Left colon (tissue), 2 donors: ENCODE data around the gene DCLRE1B. TPM values are rescaled to one million over a fixed set of nuclear protein-coding genes. Genes with fewer than 3 reads are reported as not detected.

Experiments
- ATAC-seq: fragments of 200-7000 bp; cut with Tn5 transposase; one replicate; pipeline ENCODE4 v1.9.1; 2020; ENCODE audit warnings: mild to moderate bottlenecking, moderate library complexity
- DNase-seq, 2 donors: peaks; one replicate each; pipeline ENCODE4 v3.0.0-alpha.2; 2020
- intact Hi-C, 2 donors: fragments of 100-400 bp; cut with DNase I in 1 of 2; cut with micrococcal nuclease in 1 of 2; formaldehyde crosslinking; loops; one replicate each; pipeline versions ENCODE4 v1.11.2 to v1.14.0; 2022; cut with DNase I, micrococcal nuclease
- total RNA-seq, 2 donors: library from RNA; stranded (reverse); fragmentation: NEBNext Ultra II Directional; extraction: Animal tissue kit (Norgen Biotek cat#: 25700); gene quantifications; one replicate each; pipeline ENCODE4 v1.2.1, GENCODE V29; 2021
- donor health status: DM: no; HTN: no; CAD: no.
- donor health status: DM: yes; HTN: yes; CAD: no.

The DCLRE1B gene
- total RNA-seq, 2 donors from 2014 or later, result 3.0 to 4.2 TPM

DNA sequence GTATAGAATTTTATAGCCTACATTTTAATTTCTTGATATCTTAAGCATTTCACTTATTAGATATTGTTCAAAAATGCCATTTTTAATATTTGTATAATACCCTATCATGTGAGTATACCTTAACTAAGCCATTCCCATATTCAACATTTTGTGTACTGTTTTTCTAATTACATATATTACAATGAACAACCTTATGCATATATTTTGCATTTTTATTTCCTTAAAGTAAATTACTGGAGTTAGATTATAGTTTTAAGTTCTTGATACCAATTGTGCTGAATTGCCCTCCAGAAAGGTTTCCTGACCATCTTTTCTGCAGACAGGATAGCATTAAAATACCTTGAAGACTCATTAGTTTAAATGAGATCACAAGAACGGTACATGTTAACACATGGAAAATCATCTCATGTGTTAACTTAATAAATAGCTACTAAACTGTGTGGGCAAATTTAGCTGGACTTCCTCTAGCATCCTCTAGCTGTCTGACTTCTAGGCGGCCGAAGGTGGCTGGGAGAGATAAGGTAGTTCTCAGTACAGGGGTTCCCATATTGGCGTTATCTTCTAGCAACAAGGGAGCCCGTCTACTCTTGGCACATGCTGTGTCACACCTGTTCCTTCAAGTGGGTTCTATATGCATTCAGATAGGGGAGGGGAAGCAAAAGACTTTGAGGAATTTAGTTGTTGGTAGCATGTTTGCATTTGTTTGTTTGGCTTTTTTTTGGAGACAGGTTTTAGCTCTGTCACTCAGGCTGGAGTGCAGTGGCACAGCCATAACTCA, 8.9 kb downstream of the DCLRE1B start:
- no peak for ATAC-seq
- intact Hi-C loops, result no loop called here
- DNase-seq, result no peak

DNA sequence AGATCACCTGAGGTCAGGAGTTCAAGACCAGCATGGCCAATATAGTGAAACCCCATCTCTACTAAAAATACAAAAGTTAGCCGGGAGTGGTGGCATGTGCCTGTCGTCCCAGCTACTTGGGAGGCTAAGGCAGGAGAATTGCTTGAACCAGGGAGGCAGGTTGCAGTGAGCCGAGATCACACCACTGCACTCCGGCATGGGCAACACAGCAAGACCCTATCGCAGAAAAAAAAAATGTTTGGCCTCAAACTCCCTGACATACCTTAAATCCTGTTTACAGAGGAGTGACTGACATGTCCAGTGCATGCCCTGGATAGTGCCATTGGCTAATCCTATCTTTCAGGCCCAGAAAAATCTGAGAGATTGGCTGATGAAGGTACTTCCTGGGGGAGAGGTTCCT, 11.8 kb downstream of the DCLRE1B start:
- ATAC-seq (no peak), DNase-seq (no peak)
- intact Hi-C loops, result no loop called here

DNA sequence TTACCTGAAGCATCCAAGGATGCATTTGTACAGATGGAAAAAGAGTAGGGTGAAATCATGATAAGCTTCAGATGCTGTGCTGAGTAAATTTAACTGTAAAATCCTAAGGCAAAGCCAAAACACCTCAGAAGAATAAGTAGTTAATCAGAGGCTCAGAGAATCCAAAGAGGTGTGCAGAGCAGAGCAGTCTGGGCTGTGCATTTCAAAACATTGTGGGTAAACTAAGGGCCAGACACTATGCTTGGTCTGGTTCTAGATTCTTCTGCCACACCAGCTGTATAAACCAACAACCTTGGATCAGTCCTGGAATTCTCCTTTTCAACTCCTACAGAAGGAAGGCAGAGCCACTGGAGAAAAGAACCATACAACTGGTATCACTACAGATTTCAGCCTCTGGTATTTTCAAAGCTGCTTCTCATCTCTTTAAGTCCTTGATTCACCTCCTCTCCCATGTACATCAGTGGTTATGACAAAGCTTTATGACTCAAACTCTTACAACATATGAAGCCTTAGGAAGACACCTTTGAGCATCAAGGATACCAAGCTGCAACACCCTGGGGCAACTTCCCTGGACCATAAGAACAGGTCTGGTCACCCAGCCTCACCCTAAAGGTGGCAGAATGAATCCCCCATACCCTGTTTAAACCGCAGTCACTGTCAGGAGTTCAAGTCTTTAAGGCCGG, 12.4 kb downstream of the DCLRE1B start:
- intact Hi-C loops, result no loop called here
- DNase-seq (no peak), ATAC-seq (no peak)

DNA sequence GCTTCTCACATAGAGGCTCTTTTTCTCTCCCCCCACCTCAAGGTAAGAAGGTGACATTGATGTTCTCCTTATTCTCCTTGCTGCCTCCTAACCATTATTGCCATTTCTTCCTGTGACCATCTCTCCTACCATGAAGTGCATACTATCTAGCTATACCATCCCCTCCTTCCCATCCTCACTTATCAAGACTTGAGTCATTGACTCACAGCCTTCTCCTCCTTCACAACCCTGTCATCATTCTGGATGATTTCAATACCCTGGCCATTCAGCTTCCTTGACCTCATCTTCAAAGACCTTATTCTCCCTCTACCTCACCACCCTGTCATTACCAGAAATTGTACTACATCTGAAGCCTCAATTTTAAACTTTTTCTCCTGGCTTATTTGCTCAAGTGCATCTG, 13.1 kb downstream of the DCLRE1B start:
- ATAC-seq (no peak), DNase-seq (no peak)
- intact Hi-C loops, result no loop called here

DNA sequence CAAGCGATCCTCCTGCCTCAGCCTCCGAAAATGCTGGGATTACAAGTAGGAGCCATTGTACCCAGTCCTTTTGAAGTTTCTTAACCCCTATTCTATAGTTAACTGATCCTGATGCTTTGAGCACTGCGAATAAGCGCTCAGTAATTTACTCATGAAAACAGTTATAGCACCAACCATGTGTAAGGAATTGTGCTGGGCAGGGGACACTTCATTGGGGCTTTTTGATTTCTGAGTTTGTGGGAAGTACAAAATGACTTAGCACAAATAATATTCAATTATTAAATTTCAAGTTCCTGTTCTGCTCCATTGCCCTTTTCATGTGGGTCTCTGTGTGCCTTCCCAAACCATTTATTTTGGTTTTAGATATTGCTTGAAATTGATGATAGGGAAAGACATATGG, 17.8 kb downstream of the DCLRE1B start:
- DNase-seq (no peak), ATAC-seq (no peak)
- intact Hi-C loops, result no loop called here

- intact Hi-C loops, result no loop called here
- ATAC-seq (no peak), DNase-seq (no peak)
Measured at GRCh38 chr1:113924473-113924872, 19.3 kb downstream of the DCLRE1B start.

- intact Hi-C loops, result no loop called here
- DNase-seq, result no peak
- peak; percentile 7 for ATAC-seq
Measured at GRCh38 chr1:113928187-113928930, 23.2 kb downstream of the DCLRE1B start.

GRCh38 chr1:113928941-113929749, 24.0 kb downstream of the DCLRE1B start, which contains the start of gene HIPK1:
HIPK1 (plus strand) TSS chr1:113929324.
- ATAC-seq (peak; percentile 83), DNase-seq (peak; percentile 93 to 96)
- intact Hi-C loops, result no loop called here

DNA sequence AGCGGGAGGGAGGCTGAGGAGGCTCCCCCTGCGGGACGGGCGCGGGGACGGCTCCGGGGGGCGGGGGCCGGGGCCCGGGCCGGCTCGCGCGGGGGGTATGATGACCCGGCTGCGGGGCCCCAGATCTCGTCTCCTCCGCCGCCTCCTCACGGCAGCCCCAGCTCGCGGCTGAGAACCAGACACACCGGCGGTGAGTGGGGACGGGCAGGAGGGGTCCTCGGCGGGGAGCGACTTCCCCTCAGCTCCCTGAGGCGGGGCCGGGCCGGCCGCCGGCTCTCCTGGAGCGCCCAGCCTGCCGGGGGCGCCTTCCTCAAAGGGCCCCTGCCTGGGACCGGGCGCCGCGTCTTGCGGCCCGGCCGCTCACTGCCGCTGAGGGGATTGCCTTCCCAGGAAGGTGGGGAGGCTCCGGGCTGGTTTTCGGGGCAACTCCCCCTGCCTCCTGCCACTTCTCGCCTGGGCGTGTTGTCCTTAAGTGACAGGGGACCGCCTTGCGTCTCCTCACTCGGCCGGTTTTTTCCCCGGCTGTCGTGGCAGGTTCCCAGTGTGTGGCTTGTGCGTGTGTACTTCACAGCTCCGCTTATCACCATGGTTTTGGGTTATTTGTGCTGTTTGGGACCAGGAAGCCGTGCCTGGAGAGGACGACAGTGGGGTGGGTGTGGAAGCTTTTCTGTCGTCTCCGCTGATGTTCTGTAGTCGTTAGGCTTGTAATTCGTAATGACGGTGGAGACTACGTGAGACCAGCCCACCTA, 24.8 kb downstream of the DCLRE1B start:
- ATAC-seq (peak; percentile 55), DNase-seq (peak; percentile 41 to 67)
- intact Hi-C loops, result no loop called here

DNA sequence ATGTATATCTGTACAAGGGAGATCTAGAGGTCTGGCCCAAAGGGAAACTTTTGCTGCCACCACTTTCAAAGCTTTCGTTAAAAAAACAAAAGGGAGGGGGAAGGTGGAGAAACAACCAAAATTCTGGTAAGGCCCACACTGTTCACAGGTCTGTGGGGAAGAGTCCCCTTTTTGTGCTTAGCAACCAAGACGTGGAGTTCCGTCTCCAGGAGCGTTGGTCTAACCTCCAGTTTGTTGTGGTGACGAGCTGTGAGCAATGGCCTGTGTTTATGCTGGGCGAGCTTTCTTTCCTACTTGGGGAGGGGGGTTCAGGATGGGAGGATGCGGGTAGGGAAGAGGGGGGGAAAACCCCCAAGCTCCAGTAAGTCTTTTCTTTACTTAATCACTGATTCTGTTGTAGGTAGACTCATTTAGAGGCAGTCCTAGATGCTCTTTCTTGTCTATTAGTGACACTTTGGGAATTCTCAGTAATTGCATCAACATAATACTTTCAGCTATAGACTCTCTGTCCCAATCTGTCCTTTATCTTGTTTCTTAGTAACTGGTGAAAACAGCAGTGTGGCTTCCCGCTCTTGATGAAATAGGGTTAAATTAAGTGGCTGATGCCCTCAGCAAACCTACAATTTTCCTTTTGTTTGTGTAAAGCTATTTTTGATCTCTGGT, 25.5 kb downstream of the DCLRE1B start:
- intact Hi-C loops, result no loop called here
- ATAC-seq (peak; percentile 28), DNase-seq (peak; percentile 40 to 53)

- ATAC-seq, result peak; percentile 15
- no peak for DNase-seq
- intact Hi-C loops, result no loop called here
Measured at GRCh38 chr1:113931451-113931851, 26.3 kb downstream of the DCLRE1B start.

DNA sequence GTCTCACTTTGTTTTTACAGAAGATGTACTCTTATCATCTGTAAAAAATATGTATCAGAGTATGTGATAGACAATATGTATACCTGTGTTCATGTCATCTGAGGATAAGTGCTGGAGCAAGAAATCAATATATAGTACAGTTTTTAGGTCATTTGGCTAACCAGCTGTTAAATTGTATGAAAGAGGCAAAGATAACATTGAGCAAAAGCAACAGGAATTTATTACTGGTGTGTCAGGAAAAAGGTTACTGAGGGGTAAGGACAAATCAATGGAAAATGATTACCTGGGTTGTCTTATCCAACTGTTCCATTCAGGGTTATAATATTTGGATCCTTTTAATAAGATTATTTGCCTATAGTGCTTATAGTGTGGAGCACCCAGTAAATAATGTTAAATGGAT, 28.9 kb downstream of the DCLRE1B start:
- ATAC-seq, result no peak
- no peak for DNase-seq
- intact Hi-C loops, result no loop called here

DNA sequence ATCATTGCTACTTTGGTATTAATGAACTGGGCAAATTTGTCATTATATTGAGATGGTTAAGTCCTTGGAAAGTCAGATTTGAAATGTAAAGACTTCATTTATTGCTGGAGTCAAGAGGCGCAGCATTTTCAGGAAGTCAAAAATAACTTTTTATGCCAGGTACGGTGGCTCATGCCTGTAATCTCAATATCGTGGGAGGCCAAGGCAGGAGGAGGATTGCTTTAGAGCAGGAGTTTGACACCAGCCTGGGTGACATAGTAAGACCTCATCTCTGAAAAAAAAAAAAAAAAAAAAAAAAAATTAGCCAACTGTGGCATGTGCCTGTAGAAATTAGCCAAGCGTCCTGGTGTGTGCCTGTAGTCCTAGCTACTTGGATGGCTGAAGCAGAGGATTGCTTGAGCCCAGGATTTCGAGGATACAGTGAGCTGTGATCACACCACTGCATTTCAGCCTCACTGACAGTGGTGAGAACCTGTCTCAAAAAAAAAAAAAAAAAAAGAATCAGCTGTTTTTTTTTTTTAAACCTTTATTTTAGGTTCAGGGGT, 29.5 kb downstream of the DCLRE1B start:
- DNase-seq (no peak), ATAC-seq (no peak)
- intact Hi-C loops, result no loop called here

GRCh38 chr1:113935176-113935575, 30.1 kb downstream of the DCLRE1B start:
- intact Hi-C loops, result no loop called here
- no peak for ATAC-seq
- DNase-seq, result no peak

- ATAC-seq, result no peak
- no peak for DNase-seq
- intact Hi-C loops, result no loop called here
Measured at GRCh38 chr1:113935970-113936369, 30.8 kb downstream of the DCLRE1B start.

GRCh38 chr1:113937146-113937545, 32.0 kb downstream of the DCLRE1B start:
- DNase-seq (no peak), ATAC-seq (no peak)
- intact Hi-C loops, result no loop called here

DNA sequence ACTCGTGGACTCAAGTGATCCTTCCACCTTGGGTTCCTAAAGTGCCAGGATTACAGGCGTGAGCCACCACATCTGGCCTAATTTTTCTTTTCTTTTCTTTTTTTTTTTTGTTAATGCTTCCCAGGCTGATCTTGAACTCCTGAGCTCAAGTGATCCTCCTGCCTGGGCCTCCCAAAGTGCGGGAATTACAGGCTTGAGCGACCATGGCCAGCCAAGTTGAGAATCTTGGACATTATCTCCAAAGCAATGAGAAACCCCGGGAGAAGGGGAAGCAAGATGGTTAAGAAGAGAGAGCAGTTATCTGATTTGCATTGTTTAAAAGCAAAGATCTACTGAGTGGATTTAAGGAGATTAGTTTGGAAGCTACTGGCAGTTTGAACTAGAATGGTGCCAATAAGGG, 33.1 kb downstream of the DCLRE1B start:
- no peak for ATAC-seq
- DNase-seq, result no peak
- intact Hi-C loops, result no loop called here
